Smooth muscle cell of the brain vasculature (primary cell): ENCODE data around the gene PPP1CB.
A peak's percentile ranks its signal among the peaks of the same experiment; 100 is the strongest.
"Not testable (repeated sequence)": the region's sequence is repeated elsewhere in the genome, so short reads cannot be mapped to it uniquely, and the experiment has no call there.

Source experiments
- DNase-seq: peaks from one replicate; pipeline ENCODE4 v3.0.0-alpha.2; 2012; ENCODE audit warnings: low read depth, low spot score

PPP1CB gene

DNA sequence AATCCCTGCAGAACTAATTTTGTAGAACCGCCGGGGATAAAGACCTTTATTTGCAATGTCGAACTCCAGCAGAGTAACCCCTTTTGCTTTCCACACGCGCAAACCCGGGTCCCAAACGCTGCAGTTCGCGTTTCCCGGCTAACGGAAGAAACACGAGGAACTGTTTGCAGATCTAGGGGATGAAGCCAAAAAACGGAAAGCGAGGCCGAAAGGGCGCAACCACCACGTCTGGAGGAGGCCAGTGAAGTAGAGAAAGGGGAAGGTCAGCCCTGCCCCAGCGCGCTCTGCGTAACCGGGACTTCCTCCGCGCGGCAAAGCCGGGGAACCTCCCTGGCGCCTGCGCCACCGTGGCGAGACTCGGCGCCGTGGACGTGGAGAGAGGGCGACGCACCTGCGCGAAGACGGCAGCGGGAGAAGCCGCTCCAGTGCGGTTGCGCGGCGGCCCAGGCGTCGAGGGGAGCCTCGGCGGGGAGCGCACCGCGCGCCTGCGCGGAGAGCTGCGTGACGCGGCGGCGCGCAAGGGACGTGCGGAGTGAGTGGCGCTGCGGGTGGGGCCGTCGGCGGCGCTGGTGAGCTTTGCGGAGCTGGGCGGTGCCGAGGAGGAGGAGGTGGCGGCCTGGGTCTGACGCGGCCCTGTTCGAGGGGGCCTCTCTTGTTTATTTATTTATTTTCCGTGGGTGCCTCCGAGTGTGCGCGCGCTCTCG lies at the start of gene PPP1CB:
TSS of gene PPP1CB (plus strand) at position 579 of the 704 bp plus-strand sequence. CDS start 295 bp downstream, outside the sequence.
- peak; percentile 87 for DNase-seq

DNA sequence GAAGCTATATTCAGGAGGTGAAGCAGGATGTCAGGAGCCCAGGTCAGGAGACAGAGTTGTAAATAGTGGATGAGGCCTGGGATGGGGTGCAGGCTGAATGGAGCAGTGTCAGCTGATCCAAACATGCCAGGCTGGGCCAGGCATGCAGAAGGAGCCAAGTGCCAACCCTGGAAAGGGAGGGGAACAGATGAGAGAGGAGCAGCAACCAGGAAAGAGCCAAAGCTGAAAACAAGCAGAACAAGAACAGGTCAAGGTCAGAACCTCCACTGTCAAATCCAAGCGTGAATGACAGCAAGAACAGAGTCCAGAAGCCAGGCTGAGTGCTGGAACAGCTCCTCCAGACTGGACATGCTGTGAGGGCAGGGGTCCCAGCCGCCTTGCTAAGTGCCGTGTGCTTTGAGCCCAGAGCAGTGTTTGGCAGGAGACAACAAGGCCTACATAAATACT lies 49.2 kb upstream of the PPP1CB start:
- no peak for DNase-seq

DNA sequence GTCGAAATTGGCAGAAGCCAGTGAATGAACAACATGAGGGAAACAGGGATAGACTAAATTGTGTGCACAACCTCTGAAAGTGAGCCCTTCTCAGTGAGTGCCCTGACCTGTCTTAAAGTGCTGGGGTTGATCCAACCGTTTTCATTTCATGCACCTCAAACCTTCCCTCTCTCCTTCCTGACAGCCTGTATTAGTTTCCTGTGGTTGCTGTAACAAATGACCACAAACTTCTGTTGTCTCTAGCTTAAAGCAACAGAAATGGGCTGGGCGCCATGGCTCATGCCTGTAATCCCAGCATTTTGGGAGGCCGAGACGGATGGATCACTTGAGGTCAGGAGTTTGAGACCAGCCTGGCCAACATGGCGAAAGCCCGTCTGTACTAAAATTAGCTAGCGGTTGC lies 48.8 kb upstream of the PPP1CB start:
- DNase-seq = no peak

DNA sequence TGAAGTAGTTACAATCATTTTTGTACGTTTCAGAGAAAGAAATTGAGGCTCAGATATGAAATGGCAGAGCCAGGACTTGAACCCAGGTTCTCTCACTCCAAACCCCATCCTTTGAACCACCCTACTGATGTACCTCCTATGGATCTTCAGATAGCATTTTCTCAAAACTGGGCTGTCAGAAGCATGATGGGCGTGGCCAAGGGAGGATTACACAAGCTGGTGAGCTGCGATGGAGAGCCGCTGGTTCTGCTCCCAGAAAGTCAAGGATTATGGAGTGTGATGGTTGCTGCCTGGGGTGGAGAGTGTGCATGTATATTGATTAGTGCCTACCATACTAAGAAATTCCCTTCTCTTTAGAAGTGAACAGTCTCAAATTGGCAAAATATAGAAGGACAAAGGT lies 47.0 kb upstream of the PPP1CB start:
- DNase-seq = no peak

DNA sequence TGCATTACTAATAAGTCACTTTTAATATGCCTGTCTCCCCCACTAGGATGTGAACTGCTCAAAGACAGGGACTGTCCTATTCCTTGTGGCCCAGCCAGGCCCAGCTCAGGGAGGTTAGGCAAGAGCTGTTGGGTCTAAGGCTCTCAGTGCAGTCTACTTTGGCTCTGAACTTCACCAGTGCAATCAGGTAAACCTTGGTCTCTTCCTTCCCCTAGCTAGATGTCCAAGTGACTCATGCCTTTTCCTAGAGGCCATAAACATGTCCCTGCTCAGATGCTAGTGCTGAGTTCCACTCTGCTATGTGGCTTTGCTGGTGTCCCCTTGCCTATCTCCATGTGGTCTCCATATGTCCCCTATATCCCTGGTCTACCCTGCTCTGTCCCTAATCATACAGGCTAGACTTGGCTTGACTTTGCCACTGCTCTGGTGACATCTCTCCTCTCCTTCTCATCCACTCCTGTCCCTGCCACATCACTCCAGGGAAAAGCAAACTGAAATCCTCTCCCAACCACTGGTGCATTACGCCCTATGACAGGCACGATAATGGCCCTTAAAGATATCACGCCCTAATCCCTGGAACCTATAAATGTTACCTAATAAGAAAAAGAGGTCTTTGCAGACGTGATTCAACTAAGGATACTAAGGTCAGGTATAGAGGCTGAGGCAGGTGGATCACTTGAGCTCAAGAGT lies 45.7 kb upstream of the PPP1CB start:
- DNase-seq = no peak

DNA sequence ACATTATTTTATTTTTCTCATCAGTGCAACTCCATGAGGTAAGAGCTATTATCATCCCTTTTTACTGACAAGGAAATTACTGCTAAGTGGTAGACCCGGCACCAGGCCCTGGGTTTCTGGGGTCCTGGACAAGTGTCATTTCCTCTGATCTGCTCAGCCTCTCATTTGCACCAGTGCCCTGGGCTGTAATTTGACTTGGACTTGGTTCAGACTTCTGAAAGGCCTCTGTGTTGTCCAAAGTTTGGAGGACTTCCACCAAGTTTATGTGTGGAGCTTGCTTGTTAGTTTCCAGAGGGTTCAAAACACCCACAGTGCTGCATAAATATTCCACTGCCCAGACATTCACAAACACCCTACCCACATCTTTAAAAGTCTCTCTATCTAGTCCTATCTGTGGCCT lies 44.0 kb upstream of the PPP1CB start:
- no peak for DNase-seq

DNA sequence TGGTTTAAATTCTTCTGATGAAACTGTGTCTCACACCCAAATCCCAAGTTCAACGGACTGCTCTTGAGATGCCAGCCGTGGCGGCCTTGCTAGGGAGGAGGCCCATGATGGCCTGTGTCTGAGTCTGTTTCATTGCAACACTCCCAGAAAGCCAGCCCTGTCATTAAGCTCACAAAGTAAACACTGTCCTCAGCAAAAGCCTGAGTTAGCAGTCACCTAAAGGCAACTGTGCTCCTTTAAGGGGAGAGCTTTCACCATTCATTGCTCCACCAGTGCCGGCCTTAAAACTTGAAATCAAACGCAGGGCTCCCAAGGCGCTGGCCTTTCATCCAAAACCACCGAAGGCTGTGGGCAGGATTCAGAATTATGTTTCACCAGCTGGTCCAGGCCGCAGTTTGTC lies 42.5 kb upstream of the PPP1CB start:
- DNase-seq = no peak

DNA sequence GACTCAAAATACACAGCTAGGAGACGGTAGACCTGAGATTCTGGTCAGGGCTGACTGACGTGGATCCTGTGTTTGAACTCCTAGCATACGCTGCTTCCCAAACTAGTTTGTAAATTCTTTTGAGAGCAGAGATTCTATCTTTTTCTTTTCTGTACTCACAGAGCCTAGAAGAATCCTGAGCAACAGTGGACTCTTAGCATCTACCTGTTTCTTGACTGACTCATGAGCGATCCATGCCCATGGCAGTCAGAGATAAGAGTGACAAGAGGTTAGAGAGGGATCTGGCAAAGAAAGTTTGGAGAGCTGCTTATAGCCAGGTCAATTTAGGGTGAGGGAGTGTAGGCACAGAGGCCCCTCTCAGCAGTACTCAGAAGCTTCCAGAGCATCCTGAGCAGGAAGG lies 41.1 kb upstream of the PPP1CB start:
- DNase-seq = no peak

DNA sequence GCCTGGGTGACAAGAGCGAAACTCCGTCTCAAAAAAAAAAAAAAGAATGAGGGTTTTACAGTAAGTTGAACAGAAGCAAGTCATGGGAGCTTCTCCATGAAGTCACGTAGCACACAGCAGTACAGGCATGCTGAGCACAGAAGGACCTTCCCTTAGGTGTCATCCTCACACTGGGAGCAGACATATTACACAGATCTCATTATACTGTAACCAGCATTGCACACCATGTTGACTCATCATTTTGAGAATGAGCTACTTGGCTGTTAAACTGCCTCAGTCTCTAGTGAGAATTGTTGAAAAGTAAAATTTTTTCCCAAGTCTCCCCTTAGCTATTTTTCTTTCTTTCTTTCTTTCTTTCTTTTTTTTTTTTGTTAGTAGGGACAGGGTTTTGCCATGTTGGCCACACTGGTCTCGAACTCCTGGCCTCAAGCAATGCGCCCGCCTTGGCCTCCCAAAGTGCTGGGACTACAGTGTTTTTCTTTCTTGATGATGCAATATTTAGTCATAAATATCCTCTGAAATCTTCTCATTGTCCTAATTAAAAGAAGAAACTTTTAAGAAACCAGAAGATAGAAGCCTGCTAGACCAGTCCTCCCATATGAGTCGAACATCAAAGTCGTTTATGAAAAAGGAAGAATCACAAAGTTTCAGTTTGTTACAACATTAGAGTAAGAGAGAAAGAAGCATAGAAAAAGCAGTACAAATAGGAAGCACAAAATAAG lies 37.9 kb upstream of the PPP1CB start:
- DNase-seq = no peak

DNA sequence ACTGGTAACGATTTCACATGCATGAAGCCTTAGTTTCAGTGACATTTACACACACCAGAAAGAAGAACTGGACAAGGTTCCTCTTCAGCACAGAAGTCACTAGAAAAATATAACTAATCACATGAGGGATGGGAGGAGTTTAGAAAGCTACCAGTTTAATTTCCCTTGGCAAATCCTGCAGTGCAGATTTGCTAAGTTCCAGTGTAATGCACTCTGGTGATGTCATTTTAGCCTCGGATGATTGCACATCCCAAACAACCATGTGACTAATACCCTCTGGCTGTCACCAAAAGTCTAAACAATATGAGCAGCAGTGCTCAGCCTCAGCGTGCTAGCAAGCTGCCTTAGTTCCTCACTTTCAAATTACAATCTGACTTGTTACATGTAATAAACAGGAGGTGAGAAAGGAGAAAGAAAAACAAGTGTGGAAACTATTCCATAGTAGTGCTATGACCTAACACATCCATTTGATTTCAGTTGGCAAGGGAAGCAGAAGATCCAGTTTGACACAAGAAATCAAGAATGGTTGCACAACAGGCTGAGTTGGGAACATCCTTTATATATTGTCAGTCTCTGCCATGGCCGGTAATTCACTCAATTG lies 35.3 kb upstream of the PPP1CB start:
- DNase-seq = peak; percentile 55

DNA sequence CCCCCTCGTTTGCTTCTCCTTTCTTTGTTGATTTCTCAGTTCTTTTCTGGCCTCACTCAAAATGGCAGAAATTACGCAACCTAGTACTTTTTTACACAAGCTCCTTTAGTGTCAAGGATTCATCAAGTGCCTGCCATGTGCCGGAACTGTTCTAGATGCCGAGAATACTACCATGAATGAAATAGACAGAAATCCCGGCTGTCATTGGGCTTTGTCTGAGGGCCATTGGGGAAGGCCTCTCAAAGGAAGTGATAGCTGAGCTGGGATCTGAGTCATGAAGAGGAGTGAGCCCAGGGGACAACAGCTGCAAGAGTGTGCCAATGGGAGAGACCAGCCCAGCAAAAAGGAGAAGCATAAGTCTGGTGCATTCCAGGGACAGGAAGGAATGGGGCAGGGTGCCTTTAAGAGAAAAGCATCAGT lies 34.3 kb upstream of the PPP1CB start:
- DNase-seq = peak; percentile 37

DNA sequence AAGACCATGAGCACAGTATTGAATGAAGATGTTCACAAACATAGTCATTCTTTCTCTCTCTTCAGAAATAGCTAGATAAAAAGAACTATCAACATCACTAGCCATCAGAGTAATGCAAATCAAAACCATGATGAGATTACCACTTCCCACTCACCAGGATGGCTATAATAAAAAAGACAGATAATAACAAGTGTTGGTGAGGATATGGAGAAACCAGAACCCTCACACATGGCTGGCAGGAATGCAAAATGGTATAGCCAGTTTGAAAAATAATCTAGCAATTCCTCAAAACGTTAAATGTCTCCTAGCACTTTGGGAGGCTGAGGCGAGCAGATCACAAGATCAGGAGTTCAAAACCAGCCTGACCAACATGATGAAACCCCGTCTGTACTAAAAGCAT lies 31.3 kb upstream of the PPP1CB start:
- no peak for DNase-seq

DNA sequence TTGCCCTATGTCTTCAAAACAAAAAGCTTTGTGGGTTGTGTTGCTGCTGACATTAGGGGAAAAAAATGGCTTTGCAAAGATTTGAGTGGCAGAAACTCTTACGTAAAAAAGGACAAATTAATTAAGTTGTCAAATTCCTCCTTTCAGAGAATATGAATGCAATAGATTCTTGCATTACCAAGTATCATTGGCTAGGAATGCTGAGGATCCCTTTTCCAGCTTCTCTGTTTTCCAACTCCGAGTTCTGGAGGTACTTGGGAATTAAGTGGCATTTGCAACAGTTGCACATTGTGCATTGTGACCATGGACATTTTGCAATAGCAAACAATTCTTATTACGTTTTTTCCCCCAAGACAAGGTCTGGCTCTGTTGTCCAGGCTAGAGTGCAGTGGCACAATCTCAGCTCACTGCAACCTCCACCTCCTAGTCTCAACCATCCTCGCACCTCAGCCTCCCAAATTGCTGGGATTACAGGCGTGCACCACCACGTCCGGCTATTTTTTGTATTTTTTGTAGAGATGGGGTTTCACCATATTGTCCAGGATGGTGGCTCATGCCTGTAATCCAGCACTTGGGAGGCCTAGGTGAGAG lies 29.9 kb upstream of the PPP1CB start:
- no peak for DNase-seq

DNA sequence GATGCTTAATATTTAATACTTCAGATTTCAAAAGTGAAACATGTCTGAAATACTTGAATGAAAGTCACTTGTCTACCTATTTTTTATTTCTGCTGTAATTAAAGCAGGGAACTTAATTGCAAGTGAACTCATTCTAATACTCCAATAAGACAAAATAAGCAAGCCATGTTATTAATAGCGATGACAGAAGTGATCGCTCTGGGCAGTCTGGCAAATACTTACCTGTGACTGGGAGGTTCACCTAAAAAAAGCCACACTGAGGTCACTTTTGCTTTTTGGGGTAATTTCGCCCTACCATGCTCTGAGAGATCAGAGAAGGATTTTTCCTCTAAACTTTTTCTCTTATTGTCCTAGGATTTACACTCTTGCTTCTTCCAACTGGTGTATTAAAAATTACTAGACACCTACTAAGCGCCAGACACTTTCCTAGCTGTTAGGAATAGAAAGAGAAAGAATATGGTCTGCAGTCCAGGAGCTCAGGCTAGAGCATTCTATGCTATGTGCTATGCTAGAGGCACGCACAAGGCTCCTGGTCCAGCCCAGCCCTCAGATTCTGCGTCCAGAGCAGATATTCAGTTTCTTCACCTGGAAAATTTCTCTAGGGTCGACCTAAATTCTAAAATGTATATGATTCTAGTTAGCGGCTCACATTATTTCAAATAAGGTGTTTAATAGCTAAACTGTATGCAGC lies 26.5 kb upstream of the PPP1CB start:
- no peak for DNase-seq

DNA sequence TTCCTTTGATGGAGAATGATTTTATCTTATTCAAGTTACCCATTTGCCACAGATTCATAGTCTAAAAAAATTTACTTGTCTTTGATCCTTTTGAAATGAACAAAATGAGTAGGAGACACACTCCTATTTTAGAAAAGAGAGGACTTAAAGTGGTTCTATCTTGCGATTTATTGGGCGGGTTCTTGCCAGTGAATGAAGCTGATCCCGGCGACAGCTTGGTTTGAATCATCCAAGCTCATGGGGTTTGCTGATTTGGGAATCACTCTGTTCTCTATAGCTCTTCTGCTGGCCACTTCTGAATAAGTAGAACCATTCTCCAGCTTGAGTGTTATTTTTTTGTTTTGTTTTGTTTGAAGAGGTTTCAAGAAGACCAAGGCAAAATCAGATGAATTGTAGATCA lies 25.5 kb upstream of the PPP1CB start:
- DNase-seq = no peak

DNA sequence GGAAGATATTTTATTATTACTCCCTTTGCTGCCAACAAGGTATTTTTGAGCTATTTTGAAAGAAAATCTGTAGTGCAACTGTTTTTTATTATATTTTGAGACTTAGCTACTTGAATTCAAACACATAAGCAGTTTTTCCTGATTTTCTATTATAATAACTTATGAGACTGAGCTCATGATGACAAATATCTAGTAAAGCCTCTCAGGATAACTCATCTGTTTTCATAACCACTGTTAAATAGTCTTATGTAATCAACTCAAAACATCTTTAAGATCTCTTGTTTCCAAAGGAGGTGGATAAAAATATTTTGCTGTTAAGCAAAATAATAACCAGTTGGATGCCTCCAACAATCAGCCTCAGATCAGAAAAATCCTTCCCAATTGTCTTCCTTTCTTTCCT lies 21.9 kb upstream of the PPP1CB start:
- no peak for DNase-seq

DNA sequence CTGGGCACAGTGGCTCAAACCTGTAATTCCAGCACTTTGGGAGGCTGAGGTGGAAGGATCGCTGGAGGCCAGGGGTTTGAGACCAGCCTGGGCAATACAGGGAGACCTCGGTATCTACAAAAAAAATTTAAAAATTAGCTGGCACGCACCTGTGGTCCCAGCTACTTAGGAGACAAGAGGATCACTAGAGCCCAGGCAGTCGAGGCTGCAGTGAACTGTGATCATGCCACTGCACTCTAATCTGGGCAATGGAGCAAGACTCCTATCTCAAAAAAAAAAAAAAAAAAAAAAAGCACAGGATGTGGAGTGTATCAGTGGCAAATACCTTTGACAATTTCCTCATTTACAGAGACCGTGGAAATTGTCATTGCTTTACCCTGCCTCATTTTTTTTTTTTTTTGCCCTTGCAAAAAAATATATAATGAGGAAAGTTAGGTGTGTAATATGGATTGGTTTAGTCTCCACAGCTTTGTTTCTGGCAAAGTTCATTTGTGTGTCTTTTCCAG lies 20.9 kb upstream of the PPP1CB start:
- no peak for DNase-seq

DNA sequence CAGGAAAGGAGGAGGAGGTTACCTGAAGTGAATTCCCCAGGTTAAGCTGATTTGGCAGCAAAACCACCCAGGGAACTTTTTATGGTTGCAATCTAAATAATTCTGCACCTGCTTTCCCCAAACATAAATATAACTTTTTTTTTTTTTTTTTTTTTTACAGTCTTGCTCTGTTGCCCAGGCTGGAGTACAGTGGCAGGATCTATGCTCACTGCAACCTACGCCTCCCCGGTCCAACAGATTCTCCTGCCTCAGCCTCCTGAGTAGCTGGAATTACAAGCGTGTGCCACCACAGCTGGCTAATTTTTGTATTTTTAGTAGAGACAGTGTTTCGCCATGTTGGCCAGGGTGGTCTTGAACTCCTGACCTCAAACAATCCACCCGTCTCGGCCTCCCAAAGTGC lies 16.1 kb upstream of the PPP1CB start:
- no peak for DNase-seq

DNA sequence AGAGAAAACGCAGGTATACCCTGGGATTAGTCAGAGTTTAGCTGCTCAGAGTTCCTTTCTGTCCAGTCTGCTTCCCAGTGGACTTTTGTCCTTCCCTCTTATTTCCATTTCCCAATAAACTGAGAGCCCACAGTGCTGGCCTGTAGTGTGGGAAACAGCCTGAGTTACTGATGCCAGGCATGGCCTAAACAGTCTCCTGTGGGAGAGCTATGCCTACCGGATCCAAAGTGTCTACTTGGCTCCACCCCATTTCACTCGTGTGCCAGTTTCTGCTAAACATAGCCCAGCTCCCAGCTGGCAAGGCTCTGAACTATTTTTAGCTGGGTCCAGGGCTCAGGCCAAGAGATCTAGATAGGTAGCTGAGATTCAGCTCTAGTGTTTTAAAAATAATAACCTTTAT lies 15.6 kb upstream of the PPP1CB start:
- DNase-seq = no peak

DNA sequence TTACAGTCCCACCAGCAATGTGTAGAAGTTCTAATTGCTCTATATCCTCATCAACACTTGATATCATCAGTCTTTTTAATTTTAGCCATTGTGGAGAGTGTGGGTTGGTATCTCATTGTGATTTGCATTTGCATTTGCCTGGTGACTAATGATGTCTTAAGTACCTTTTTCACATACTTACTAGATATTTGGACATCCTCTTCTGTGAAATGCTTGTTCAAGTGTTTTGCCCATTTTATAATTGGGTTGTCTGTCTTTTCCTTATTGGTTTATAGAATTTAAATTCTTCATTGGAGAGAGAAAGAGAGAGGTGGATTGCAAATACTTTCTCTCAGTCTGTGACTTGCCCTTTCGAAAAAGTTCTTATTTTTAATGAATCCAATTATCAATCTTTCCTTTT lies 14.0 kb upstream of the PPP1CB start:
- DNase-seq = no peak

DNA sequence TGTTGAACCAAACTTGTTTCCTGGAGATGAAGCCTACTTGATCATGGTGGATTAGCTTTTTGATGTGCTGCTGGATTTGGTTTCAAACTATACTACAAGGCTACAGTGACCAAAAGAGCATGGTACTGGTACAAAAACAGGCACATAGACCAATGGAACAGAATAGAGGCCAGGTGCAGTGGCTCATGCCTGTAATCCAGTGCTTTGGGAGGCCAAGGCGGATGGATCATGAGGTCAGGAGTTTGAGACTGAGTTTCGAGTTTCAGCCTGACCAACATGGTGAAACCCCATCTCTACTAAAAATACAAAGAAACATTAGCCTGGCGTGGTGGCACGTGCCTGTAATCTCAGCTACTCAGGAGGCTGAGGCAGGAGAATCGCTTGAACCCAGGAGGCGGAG lies 9.0 kb upstream of the PPP1CB start:
- DNase-seq = not testable (repeated sequence)
